Sigmoid colon (tissue), 7 donors: Measurements from ENCODE around the gene CARD14. TPM values are rescaled to one million over a fixed set of nuclear protein-coding genes. Genes with fewer than 3 reads are reported as not detected.

Experiments
- DNase-seq: peaks from one replicate; pipeline ENCODE4 v3.0.0-alpha.2; 2019
- H3K27ac ChIP-seq, 4 donors: fragments of 200-600 bp; sonication (generic); one replicate each; pipeline ENCODE4 v1.5.1; 2016 to 2019; ENCODE audit warnings: mild to moderate bottlenecking in 1 of 4
- H3K27me3 ChIP-seq, 3 donors: fragments of 200-600 bp; sonication (generic); one replicate each; pipeline ENCODE4 v1.5.1; 2019; ENCODE audit warnings: mild to moderate bottlenecking in 1 of 3
- H3K36me3 ChIP-seq, 4 donors: fragments of 200-600 bp; sonication (generic); one replicate each; pipeline ENCODE4 v1.5.1; 2016 to 2019
- H3K4me1 ChIP-seq, 4 donors: fragments of 200-600 bp; sonication (generic); one replicate each; pipeline ENCODE4 v1.5.1; 2017 to 2019
- H3K4me3 ChIP-seq, 4 donors: fragments of 200-600 bp; sonication (generic); one replicate each; pipeline ENCODE4 v1.5.1; 2017 to 2019; ENCODE audit warnings: mild to moderate bottlenecking in 2 of 4, moderate library complexity in 1 of 4
- H3K9me3 ChIP-seq, 4 donors: fragments of 200-600 bp in 3 of 4; sonication (generic) in 3 of 4; one replicate each; pipeline versions ENCODE4 v1.5.1 to v1.6.1; 2013 to 2019
- EP300 ChIP-seq, 4 donors: sonication (generic); formaldehyde crosslinking; IDR thresholded peaks; one replicate each; pipeline ENCODE4 v1.6.1; 2017; ENCODE audit warnings: antibody characterized with exemption in 4 of 4
- POLR2A ChIP-seq, 2 donors: fragments of 450-650 bp; IDR thresholded peaks; one replicate each; pipeline ENCODE4 v1.6.1; 2016; ENCODE audit warnings: antibody characterized with exemption in 2 of 2, mild to moderate bottlenecking in 2 of 2, moderate library complexity in 2 of 2
- POLR2AphosphoS5 ChIP-seq, 4 donors: sonication (generic); formaldehyde crosslinking; IDR thresholded peaks; one replicate each; pipeline ENCODE4 v1.6.1; 2017; ENCODE audit warnings: antibody characterized with exemption in 4 of 4
- WGBS, 2 donors: extraction: QIAGEN DNeasy Blood & Tissue Kit; methylation state at CpG; one replicate each; pipeline ENCODE4 v1.1.7; 2013; 5-methylcytosine and 5-hydroxymethylcytosine counted together
- intact Hi-C: fragments of 100-400 bp; cut with DNase I; formaldehyde crosslinking; loops from one replicate; pipeline ENCODE4 v1.15.1; 2023
- polyA plus RNA-seq, 3 donors: library from polyadenylated mRNA; stranded (reverse); fragments of 200-250 nt; gene quantifications; one replicate each; pipeline ENCODE4 v1.2.3, GENCODE V29; 2013
- total RNA-seq, 4 donors: library from RNA; depleted of rRNA; stranded (reverse); fragments of >200 nt; gene quantifications; one replicate each; pipeline ENCODE4 v1.1.0, GENCODE V29; 2016
- TF ChIP-seq, protein P1 (sequence below), 4 experiments: fragments of 450-650 bp in 3 of 4; fragments of 200-600 bp in 1 of 4; IDR thresholded peaks; one replicate each; pipeline ENCODE4 v1.5.1; 2016 to 2019; ENCODE audit warnings: antibody characterized with exemption in 4 of 4, mild to moderate bottlenecking in 3 of 4, moderate library complexity in 2 of 4
- donor health status: healthy with polysubstance abuse.
- donor health status: Bipolar disorder and iron deficiency.
- donor health status: healthy.

The CARD14 gene
- total and polyA plus RNA-seq, 7 donors, result 0.23 to 1.8 (median 1.5) TPM; not detected in 4

- peaks cover 4 to 47% (median 19%) of the 10 kb centered on the region in 4 donors for H3K36me3 ChIP-seq
- H3K4me1 ChIP-seq, result no peaks in the 10 kb centered on the region
- no peak overlapping the region for H3K4me3 ChIP-seq
- intact Hi-C loops, result no loop called here
- 94 to 97% methylated on average over 16 of the region's 16 CpGs for WGBS, 2 donors
- no peaks in the 10 kb centered on the region for H3K9me3 ChIP-seq
- H3K27me3 ChIP-seq, result no peaks in the 10 kb centered on the region
- no peak for DNase-seq
- TF ChIP-seq EP300 (IDR thresholded peaks at IDR 0.05), result no peak
- no peak for TF ChIP-seq POLR2A (IDR thresholded peaks at IDR 0.05)
- TF ChIP-seq, protein P1, sequence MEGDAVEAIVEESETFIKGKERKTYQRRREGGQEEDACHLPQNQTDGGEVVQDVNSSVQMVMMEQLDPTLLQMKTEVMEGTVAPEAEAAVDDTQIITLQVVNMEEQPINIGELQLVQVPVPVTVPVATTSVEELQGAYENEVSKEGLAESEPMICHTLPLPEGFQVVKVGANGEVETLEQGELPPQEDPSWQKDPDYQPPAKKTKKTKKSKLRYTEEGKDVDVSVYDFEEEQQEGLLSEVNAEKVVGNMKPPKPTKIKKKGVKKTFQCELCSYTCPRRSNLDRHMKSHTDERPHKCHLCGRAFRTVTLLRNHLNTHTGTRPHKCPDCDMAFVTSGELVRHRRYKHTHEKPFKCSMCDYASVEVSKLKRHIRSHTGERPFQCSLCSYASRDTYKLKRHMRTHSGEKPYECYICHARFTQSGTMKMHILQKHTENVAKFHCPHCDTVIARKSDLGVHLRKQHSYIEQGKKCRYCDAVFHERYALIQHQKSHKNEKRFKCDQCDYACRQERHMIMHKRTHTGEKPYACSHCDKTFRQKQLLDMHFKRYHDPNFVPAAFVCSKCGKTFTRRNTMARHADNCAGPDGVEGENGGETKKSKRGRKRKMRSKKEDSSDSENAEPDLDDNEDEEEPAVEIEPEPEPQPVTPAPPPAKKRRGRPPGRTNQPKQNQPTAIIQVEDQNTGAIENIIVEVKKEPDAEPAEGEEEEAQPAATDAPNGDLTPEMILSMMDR (IDR thresholded peaks at IDR 0.05), result no peak
- TF ChIP-seq POLR2AphosphoS5 (IDR thresholded peaks at IDR 0.05), result no peak
- no peak overlapping the region for H3K27ac ChIP-seq
These were observed 38.2 kb downstream of the CARD14 start for GRCh38 chr17:80208050-80208449.

DNA sequence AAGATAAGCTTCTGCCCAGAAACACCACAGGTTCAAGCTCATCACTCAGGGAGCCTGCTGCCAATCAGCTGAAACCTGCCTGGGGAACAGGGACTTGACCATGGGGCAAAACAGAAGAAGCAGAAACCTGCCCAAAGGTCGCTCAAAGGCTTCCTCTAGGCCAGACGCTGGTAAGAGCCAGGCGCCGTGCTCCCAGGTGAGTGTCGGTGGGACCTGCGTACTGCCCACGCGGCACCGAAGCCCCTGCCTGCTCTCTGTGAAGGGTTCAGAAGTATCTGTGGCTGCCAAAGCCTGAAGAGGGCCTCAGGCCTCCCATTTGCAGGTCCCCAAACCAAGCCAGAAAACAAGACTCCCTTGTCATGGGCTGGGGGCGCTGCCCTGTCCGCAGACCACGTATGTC is 39.9 kb downstream of the CARD14 start:
- TF ChIP-seq POLR2A (IDR thresholded peaks at IDR 0.05), result no peak
- TF ChIP-seq, protein P1 (IDR thresholded peaks at IDR 0.05), result no peak
- TF ChIP-seq EP300 (IDR thresholded peaks at IDR 0.05), result no peak
- no peak for TF ChIP-seq POLR2AphosphoS5 (IDR thresholded peaks at IDR 0.05)

GRCh38 chr17:80210348-80211108 is 40.7 kb downstream of the CARD14 start:
- TF ChIP-seq, protein P1 (IDR thresholded peaks at IDR 0.05), result no peak
- TF ChIP-seq POLR2A (IDR thresholded peaks at IDR 0.05), result no peak
- no peak for TF ChIP-seq EP300 (IDR thresholded peaks at IDR 0.05)
- no peak for TF ChIP-seq POLR2AphosphoS5 (IDR thresholded peaks at IDR 0.05)
- no peak for DNase-seq
- no peaks in the 10 kb centered on the region for H3K27me3 ChIP-seq
- intact Hi-C loops, result no loop called here
- H3K9me3 ChIP-seq, result no peaks in the 10 kb centered on the region
- peaks cover 4 to 66% (median 25%) of the 10 kb centered on the region in 4 donors for H3K36me3 ChIP-seq
- H3K4me1 ChIP-seq, result no peaks in the 10 kb centered on the region
- H3K4me3 ChIP-seq, result no peak overlapping the region
- no peak overlapping the region for H3K27ac ChIP-seq
- 96 to 97% methylated on average over 47 of the region's 47 CpGs for WGBS, 2 donors

More for the DNA sequence above, 39.9 kb downstream of the CARD14 start:
- intact Hi-C loops, result no loop called here
- Histone ChIP-seq H3K27me3 (no peaks in the 10 kb centered on the region), H3K4me1 (no peaks in the 10 kb centered on the region), H3K9me3 (no peaks in the 10 kb centered on the region), H3K27ac (no peak overlapping the region), H3K4me3 (no peak overlapping the region), H3K36me3 (peaks cover 4 to 59% (median 25%) of the 10 kb centered on the region in 4 donors)
- no peak for DNase-seq
- 89 to 96% methylated on average over 12 of the region's 12 CpGs for WGBS, 2 donors

DNA sequence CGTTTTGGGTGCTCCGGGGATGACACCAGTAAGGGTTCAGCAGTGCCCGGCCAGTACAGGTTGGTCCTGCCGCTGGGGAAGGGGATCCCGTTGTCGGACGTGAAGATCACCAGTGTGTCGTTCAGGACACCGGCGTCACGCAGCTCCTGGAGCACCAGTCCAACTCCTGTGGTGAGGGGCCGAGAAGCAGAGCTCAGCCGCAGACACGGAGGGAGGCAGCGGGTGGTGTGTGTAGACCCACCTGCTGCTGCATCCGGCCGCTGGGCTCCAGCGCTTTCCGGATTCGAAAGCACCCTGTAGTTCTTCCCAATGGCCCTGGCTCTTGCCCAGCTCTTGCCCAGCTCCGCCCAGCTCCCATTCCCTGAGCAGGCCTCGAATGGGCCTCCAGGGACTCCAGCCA is 42.3 kb downstream of the CARD14 start:
- WGBS, 2 donors, result 94 to 95% methylated on average over 22 of the region's 22 CpGs
- no peaks in the 10 kb centered on the region for H3K27me3 ChIP-seq
- no peaks in the 10 kb centered on the region for H3K4me1 ChIP-seq
- H3K27ac ChIP-seq, result no peak overlapping the region
- TF ChIP-seq POLR2A (IDR thresholded peaks at IDR 0.05), result no peak
- no peak for TF ChIP-seq EP300 (IDR thresholded peaks at IDR 0.05)
- TF ChIP-seq, protein P1 (IDR thresholded peaks at IDR 0.05), result no peak
- TF ChIP-seq POLR2AphosphoS5 (IDR thresholded peaks at IDR 0.05), result no peak
- no peak for DNase-seq
- H3K36me3 ChIP-seq, result peaks cover 4 to 80% (median 27%) of the 10 kb centered on the region in 4 donors
- no peak overlapping the region for H3K4me3 ChIP-seq
- H3K9me3 ChIP-seq, result no peaks in the 10 kb centered on the region
- intact Hi-C loops, result no loop called here
